GM21381 (cell line): ENCODE results near the gene SHOC1.
"Not testable (repeated sequence)": the region's sequence is repeated elsewhere in the genome, so short reads cannot be mapped to it uniquely, and the experiment has no call there.

ENCODE experiments used
- ATAC-seq: cut with Tn5 transposase; IDR thresholded peaks from one replicate; pipeline ENCODE4 v1.9.1; 2021; ENCODE audit warnings: mild to moderate bottlenecking, moderate library complexity; ENCODE audit not compliant: unreplicated experiment

Gene SHOC1

GRCh38 chr9:111805830-111806241, 11.1 kb upstream of the SHOC1 start:
- ATAC-seq, result no peak

GRCh38 chr9:111805262-111805661, 10.5 kb upstream of the SHOC1 start:
- no peak for ATAC-seq

DNA sequence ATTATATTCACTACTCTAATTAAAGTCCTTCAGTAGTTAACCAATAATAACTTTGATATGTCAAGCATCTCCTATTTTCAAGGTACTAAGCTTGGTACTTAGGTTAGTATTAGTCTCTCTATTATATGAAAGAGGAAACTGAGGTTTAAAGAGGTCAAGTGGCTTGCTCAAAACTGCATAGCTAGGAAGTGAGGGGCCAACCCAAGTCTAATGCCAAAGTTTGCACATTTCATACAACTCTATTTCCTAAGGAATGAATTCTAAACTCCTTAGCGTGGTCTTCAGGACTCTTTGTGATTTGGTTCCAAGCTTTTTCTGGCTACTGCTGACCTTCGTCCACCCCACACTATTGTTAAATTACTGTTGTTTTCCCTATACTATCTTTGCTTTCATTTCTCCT, 9.9 kb upstream of the SHOC1 start:
- ATAC-seq, result no peak

GRCh38 chr9:111803924-111804323, 9.2 kb upstream of the SHOC1 start:
- ATAC-seq, result no peak

DNA sequence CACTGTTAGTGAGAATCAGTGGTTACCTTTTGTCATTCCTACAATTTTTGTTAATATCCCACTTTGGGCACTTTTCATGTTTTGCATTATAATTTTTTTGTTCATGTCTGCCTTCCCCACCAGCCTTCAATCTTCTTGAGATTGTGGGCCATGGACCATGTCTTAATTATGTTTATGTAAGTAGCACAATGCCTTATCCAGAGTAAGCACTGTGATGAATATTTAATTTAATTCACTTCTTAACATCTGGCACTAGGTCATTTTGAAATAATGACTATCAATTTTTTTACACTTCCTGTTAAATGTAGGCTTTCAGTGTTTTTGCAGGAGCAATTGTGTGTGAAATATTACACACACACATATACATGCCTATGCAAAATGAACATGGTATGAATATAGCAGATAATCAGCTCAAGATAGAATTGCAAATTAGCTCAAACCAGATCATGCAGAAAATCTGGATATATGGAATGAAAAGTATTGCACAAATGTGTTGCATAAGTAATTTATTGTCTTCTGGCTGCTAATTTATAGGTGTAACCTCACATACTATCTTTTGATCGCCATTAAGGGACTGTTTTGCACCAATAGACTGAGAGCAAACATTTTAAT, 5.3 kb upstream of the SHOC1 start:
- no peak for ATAC-seq

GRCh38 chr9:111799506-111799905, 4.8 kb upstream of the SHOC1 start:
- no peak for ATAC-seq

DNA sequence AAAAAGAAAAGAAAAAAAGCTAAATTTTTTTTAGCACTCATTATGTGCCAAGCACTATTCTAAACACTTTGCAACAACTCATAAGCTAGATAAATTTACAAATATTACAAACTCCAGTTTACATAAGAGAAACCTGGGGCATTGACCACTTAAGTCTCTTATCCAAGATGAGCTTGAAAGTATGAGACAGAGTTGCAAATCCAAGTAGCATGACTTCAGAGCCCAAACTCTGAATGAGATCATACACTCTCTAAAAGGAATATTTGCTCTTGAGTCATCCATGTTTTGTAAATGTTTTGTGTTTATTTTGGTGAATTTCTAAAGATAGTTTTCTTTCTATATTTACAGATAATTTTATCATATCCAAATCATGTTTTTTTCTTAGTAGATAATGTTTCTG, 4.0 kb upstream of the SHOC1 start:
- no peak for ATAC-seq

- ATAC-seq, result no peak
These were observed 761 bp upstream of the SHOC1 start for GRCh38 chr9:111795557-111795839.

DNA sequence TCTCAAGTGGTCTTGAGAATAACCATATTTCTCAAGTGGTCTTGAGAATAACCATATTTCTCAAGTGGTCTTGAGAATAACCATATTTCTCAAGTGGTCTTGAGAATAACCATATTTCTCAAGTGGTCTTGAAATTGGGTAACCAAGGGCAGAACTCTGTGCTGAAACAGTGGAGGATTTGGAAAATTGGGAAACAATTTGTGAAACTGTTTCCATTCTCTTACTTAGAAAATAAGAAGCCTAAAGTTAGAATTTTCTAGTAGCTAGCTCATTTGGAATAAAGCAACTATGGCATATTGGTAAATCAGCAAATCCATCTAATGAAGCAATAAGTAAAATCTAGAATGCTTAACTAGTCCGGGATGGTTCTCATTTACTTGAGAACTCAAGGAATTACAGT, 2.9 kb downstream of the SHOC1 start:
- not testable (repeated sequence) for ATAC-seq

DNA sequence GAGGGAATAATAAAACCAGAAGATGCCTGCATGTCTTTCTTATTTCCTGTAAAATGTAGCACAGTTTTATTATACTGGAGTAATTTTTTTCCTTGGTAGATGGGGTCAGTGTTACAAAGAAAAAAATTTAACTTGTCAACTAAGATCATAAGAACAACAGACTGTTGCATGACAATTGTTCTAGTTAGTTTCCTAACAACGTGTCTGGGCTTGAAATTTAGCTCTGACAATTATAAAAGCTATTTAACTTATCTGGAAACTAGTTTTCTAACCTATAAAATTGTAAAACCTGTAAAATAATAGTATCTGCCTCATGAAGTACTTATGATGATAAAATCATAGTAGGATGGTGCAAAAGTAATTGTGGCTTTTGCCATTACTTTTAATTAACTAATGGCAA, 4.9 kb downstream of the SHOC1 start:
- no peak for ATAC-seq

- no peak for ATAC-seq
These were observed 10.9 kb downstream of the SHOC1 start for GRCh38 chr9:111783857-111784256.

GRCh38 chr9:111783424-111783823, 11.3 kb downstream of the SHOC1 start:
- no peak for ATAC-seq

DNA sequence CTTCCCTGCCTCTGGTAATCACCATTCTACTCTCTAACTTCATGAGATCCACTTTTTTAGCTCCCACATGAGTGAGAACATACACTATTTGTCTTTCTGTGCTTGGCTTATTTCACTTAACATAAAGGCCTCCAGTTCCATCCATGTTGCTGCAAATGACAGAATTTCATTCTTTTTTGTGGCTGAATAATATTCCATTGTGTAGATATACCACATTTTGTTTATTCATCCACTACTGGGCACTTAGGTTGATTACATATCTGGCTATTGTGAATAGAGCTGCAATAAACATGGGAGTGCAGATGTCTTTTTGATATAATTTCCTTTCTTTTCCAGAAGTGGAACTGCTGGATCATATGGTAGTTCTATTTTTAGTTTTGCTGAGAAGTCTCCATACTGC, 28.7 kb downstream of the SHOC1 start:
- ATAC-seq, result no peak

DNA sequence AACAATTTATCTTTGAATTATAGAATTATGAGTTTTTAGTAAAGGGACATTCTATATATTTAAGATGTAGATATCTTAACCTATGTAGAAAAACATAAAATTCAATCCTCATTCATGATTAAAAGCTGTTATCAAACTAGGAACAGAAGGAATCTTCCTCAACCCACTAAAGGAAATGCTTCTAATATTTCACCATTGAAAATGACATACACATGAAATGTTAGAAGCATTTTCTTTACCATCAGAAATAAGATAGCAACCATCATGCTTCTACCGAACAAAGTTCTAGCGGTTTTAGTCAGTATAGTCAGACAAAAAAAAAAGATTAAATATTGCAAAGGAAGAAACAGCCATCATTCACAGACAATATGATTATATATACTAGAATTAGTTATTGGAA, 32.2 kb downstream of the SHOC1 start:
- no peak for ATAC-seq

- ATAC-seq, result peak; percentile 86
These were observed 34.7 kb downstream of the SHOC1 start for GRCh38 chr9:111759762-111760639.

- ATAC-seq, result no peak
These were observed 39.9 kb downstream of the SHOC1 start for GRCh38 chr9:111754800-111755199.

DNA sequence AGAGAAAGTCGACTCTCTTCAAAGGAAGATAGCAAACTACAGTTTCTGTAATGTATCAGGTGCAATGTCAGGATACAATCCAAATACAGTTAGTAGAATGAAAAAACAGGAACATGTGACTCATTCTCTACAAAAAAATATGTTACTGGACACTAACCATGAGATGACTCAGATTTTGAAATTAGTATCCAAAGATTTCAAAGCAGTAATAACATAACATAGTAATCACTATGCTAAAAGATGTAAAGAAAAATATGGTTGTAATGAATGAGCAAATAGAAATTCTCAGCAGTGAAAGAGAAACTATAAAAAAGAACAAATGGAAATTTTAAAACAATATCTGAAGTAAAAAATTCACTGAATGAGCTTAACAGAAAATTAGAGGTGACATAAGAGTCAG, 42.3 kb downstream of the SHOC1 start:
- ATAC-seq, result no peak
